HG03097 (cell line): ENCODE data around the gene SNX6.
A peak's percentile ranks its signal among the peaks of the same experiment; 100 is the strongest.
"Not testable (repeated sequence)": the region's sequence is repeated elsewhere in the genome, so short reads cannot be mapped to it uniquely, and the experiment has no call there.

Experiments used
- ATAC-seq: cut with Tn5 transposase; IDR thresholded peaks from one replicate; pipeline ENCODE4 v1.9.1; 2021; ENCODE audit not compliant: unreplicated experiment, low FRiP score

The SNX6 gene

DNA sequence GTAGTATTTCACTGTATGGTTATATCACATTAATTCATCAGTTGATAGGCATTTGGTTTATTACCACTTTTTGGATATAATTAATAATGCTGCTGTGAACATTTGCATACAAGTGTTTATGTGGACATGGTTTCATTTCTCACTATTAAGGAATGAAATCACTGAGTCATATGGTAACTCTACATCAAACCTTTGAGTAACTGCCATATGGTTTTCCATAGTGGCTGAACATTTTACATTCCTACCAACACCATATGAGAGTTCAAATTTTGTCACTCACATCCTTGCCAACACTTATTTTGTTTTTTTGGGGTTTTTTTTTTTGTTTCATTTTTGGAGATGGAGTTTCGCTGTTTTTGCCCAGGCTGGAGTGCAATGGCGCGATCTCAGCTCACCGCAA is 60.2 kb downstream of the SNX6 start:
- ATAC-seq, result no peak

DNA sequence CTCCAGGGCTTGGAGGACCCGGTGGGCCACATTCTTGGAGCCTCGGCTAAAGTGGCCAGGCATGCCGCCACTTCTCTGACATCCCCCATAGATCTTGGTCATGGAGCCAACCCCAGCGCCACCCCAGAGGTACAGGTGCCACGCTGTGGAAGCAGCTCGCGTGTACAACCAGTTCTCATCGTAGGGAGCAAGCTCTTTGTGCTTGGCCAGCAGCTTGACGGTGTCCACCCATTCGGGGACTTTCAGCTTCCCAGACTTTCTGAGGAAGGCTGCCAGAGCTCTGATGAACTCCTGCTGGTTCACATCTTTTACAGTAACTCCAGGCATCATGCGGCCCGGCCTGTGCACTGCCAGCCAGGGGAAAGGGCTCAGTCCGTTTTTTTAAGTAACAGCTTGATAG is 61.1 kb downstream of the SNX6 start:
- ATAC-seq, result no peak

DNA sequence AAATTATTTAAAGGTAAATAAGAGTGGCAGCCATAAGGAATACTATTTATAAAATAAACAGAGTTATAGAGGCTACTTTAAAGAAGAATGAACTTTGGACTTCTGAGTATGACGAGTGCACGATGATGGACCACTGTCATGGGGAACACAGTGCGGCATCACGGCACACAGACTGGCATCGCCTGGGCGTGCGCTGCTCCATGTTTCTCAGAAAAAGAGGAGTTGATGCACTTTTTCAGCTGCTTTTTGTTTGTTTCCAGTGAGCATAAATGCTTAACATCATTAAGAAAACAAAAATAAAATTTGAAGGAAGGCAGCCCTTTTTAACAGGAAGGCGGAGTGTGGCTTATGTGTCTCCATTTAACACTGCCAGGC is 67.2 kb downstream of the SNX6 start:
- ATAC-seq, result no peak

DNA sequence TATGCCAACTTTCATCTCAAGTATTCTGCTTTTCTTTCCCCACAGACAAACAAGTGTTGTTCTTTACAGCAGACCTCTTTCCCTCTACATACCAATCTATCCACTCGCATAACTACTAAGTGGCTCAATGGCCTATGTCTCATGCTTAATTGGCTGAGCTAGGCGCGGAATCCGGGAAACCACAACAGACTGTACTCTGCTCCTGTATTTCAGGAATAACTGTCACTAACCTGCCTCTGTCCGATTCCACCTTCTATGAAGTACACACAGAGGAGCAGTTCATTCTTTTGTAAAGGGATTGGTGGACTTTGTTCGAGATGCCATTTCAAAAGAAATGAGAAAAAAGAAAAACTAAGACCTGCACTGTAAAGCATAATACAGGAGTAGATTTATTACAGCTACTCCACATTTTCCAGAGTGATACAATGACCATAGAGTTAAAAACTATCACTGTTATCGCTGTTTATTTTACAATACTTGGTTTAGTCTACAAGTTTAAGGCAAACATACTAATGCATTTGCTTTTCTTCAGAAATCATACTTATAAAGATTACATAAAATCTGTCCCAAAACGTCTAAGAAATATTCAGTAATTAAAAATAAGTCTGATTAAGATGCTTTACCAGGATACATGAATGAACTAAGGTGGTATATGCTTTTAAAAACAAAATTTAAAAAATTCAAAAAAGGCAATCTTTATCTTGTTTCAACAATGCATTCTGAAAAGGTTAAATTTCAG is 67.7 kb downstream of the SNX6 start:
- not testable (repeated sequence) for ATAC-seq

DNA sequence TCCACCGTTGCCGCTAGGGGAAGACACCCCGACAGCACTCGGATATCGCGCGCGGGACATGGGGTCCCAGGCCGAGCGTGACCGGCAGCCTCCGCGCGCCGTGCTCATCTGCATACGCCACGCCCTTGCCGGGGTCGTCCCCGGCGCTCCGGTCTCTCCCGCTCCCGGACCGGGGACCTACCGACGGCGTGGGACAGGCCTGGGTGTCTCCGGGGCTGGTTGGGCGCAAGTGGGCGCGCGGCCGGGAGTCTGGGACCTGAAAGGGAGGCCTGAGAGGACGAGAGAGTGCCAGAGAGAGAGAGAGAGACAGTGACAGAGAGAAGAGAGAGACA is 73.5 kb downstream of the SNX6 start:
- peak; percentile 46 for ATAC-seq

DNA sequence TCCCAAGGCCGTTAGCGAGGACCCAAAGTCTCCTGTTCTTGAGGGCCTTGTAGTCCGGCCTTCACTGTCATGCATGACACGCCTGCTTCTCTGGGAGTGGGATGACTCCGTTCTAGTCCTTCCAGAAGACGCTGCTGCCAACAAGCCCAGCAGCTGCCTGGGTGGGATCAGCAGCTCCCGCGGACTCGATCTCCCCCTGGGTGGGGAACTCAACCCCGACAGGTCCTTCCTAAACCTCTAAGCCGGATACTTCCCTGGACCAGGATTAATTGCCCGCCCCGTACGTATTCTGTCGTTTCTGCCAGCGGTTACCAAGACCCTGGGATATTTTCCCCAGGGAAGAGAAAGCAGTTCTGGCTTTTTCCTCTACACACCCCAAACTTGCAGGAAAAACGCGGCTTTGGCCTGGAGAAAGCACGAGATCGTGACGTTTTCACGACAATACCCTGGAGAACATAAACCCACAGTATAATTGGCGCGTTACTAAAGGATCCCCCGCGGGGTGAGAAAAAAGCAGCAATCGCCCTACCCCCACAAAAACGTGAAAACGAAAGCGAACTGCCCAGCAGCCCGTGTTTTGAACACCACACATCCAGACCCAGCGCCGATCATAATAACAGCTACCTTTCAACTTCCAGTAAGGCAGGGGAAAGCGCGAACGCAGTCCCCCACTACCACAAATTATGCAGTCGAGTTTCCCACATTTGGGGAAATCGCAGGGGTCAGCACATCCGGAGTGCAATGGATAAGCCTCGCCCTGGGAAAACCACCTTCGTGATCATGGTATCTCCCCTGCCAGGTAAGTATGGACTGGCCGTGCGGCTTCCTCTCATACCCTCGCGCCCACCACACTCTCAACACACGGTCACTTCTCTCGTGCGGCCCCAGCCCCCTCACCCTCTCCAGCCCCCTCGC is 74.1 kb downstream of the SNX6 start:
- peak; percentile 69 for ATAC-seq

DNA sequence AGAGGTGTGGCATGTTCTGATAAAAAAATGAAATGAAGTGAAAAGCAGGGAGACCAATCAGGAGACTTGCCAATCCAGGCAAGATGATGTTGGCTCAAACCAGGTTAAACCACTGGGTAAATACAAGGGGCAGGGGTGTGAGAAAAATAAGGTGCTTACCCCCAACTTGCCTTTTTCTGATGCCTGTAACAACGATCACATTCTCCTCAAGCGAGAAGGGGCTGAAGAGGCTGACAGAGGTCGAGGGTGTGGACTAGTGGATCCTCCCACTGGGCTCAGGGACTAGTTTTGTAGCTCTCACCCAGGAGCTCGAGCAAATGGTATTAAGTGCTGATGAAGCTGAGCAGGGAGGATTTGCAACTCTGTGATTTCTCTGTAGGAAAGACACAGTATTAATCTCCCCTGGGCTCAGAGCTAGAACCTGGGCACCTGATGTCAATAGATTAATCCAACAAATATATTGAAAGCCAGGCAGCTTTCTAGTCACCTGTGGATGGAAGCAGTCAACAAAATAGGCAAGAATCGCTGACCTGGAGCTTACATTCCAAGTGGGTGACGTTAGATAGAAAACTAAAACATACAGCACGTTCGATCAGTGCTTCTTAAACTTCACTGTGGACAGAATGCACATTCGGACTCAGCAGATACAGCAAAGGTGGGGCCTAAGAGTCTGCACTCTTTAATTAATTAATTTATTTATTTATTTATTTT is 75.3 kb downstream of the SNX6 start:
- ATAC-seq, result no peak

DNA sequence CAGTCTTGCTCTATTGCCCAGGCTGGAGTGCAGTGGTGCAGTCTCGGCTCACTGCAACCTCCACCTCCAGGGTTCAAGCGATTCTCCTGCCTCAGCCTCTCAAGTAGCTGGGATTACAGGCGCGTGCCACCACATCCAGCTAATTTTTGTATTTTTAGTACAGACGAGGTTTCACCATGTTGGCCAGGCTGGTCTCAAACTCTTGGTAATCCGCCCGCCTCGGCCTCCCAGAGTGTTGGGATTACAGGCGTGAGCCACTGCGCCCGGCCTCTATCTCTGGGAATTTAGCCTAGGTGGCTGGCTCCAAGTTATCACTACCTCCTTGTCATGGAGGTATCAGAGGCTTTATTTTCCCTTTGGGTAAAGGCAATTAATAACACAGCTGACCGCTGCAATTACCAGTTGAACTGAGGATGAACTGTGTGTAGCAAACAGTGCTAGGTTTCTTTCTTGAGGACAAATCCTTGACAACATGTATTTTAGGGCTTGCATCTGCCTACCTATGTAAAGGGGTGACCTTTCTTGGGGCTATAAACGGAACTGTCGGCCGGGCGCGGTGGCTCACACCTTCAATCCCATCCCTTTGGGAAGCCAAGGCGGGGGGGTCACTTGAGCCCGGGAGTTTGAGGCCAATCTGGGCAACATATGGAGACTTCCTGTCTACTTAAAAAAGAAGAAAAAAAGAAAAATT is 80.5 kb downstream of the SNX6 start:
- not testable (repeated sequence) for ATAC-seq

DNA sequence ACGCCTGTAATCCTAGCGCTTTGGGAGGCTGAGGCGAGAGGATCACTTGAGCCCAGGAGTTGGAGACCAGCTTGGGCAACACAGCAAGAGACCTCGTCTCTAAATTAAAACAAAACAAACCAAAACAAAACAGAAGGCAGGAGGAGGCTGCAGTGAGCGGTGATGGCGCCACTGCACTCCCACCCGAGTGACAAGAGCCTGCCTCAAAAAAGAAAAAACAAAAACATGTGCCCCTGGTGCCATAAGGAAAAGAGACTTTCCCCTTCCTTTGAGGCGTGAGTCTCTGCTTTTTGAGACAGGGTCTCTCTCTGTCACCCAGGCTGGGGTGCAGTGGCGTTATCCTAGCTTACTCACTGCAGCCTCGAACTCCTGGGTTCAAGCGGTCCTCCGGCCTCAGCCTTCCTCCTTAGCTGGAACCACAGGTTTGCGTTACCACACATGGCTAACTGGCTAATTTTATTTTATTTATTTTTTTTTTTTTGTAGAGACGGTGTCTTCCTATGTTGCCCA is 81.4 kb downstream of the SNX6 start:
- ATAC-seq, result no peak

DNA sequence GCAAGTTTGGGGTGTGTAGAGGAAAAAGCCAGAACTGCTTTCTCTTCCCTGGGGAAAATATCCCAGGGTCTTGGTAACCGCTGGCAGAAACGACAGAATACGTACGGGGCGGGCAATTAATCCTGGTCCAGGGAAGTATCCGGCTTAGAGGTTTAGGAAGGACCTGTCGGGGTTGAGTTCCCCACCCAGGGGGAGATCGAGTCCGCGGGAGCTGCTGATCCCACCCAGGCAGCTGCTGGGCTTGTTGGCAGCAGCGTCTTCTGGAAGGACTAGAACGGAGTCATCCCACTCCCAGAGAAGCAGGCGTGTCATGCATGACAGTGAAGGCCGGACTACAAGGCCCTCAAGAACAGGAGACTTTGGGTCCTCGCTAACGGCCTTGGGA is 82.8 kb downstream of the SNX6 start:
- ATAC-seq, result peak; percentile 37

DNA sequence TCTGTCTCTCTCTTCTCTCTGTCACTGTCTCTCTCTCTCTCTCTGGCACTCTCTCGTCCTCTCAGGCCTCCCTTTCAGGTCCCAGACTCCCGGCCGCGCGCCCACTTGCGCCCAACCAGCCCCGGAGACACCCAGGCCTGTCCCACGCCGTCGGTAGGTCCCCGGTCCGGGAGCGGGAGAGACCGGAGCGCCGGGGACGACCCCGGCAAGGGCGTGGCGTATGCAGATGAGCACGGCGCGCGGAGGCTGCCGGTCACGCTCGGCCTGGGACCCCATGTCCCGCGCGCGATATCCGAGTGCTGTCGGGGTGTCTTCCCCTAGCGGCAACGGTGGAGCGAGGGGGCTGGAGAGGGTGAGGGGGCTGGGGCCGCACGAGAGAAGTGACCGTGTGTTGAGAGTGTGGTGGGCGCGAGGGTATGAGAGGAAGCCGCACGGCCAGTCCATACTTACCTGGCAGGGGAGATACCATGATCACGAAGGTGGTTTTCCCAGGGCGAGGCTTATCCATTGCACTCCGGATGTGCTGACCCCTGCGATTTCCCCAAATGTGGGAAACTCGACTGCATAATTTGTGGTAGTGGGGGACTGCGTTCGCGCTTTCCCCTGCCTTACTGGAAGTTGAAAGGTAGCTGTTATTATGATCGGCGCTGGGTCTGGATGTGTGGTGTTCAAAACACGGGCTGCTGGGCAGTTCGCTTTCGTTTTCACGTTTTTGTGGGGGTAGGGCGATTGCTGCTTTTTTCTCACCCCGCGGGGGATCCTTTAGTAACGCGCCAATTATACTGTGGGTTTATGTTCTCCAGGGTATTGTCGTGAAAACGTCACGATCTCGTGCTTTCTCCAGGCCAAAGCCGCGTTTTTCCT is 83.4 kb downstream of the SNX6 start:
- ATAC-seq, result peak; percentile 72

DNA sequence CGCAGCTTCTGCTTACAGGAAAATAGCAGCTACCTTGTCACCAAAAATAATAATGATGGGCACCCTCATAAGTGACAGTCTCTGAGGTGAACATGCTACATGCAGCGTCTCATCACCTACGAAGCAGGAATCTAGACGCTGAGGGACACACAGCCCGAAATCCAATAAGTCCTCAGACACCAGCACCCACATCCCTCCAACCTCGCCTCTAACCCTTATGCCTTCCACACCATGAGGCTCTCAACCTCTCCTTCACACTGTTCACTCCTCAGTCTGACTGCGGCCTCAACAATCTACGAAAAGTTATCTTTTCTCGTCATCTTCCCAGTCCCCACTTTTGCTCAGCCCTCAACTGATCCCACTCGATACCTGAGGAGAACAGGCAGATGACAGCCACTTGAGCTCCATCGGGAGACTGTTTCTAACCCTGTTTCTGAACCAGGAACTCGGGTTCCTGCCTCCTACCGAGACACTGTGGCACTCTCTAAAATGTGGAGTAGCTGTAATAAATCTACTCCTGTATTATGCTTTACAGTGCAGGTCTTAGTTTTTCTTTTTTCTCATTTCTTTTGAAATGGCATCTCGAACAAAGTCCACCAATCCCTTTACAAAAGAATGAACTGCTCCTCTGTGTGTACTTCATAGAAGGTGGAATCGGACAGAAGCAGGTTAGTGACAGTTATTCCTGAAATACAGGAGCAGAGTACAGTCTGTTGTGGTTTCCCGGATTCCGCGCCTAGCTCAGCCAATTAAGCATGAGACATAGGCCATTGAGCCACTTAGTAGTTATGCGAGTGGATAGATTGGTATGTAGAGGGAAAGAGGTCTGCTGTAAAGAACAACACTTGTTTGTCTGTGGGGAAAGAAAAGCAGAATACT is 89.5 kb downstream of the SNX6 start:
- not testable (repeated sequence) for ATAC-seq

DNA sequence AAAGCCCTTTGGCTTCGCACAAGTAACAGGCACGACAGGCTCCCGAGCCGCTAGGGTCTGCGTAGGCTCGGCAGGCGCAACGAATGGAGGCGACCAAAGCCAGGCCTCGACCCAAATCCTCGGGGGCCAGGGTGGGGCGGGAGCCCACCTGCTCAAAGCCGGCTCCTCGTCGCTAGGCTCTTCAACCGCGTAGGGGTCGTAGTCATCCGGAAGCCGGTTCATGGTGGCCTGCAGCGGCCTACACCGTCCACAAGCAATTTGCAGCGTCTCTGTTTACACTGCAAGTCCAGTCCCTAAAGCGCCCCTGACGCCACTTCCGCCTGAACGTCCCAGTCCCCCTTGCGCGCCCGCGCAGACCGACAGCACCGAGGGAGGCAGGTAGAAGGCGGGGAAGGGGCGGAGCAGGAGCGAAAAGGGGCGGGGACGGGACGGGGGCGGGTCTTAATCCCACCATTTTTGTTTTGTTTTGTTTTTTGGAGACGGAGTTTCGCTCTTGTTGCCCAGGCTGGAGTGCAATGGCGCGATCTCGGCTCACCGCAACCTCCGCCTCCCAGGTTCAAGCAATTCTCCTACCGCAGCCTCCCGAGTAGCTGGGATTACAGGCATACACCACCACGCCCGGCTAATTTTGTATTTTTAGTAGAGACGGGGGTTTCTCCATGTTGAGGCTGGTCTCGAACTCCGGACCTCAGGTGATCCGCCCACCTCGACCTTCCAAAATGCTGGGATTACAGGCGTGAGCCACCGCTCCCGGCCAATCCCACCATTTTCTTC is 90.4 kb downstream of the SNX6 start, which contains the start of gene EAPP:
Gene EAPP, minus strand, starts transcription at position 295 of the 774 bp plus-strand sequence. Its CDS starts 73 bp downstream, at position 222.
- ATAC-seq, result peak; percentile 94

DNA sequence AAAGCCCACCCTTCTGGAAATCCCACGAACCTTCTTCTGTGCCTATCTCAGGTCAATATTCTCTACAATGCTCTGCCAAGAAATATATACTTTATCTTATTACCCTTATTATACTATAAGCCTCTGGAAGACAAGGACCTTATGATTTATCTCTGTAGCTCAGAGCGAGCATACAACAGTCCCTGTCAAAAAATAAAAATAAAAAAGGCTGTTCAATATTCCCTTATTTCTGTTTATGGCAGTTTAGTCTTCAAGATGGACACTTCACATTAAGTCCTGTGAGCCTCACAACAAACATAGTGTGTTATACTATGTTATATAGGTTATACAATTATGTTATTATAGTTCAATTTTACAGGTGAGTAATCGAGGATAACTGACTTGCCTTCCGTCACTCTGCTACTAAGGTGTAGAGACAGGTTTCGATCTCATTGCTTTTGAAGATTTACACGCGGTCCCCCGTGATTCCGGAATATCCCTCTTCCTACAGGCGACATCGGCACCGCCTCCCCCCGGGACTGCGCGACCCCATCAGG is 91.0 kb downstream of the SNX6 start:
- ATAC-seq, result no peak

DNA sequence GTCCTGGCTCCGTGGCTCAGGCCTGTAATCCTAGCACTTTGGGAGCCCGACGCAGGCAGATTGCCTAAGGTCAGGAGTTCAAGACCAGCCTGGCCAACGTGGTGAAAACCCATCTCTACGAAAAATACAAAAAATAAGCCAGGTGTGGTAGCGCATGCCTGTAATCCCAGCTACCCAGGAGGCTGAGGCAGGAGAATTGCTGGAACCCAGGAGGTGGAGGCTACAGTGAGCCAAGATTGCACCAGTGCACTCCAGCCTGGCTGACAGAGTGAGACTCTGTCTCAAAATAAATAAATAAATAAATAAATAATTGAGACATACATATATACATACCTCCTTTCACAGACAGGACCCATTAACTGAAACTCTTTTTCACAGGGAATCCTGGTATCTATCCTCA is 91.9 kb downstream of the SNX6 start:
- not testable (repeated sequence) for ATAC-seq

DNA sequence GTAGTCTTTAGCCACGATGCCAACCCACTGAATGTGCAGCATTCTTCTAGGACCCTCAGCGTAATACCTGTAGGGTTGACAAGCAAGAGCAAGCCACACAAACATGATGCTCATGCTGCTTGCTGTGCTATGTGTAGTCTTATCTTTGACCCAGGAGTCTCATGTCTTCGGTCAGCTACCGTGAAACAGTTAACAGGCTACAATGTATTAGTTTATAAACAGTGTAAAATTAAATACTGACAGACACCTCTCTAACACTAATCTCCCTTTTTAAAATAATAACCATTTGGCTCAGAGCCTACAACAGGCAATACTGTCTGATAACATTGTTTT is 92.3 kb downstream of the SNX6 start:
- ATAC-seq, result no peak

DNA sequence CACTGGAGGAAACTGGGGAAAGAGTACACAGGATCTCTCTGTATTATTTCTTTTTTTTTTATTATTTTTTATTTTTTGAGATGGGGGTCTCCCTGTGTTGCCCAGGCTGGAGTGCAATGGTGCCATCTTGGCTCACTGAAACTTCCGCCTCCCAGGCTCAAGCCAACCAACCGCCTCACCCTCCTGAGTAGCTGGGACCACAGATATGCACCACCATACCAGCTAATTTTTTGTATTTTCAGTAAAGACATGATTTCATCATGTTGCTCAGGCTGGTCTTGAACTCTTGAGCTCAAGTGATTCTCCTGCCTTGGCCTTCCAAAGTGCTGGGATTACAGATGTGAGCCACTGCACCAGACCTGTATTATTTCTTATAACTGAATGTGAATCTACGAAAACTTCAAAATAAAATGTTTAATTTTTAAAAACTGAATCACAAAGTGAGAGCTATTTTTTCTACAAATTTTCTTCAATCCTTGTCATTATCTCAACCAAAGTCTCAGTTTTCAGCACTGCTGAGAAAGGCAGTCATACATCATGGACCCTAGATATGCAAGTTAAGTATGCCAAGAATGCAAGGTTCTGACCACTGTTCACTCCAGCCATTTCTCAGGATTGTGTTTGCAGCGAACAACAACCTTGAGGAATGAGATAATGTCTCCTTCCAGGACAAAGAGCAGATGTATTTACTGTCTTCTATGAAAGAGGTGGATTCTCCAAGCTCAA is 92.8 kb downstream of the SNX6 start:
- no peak for ATAC-seq
